Liver (tissue), 9 donors: ENCODE measurements around the gene POLR2C. TPM values are rescaled to one million over a fixed set of nuclear protein-coding genes. Genes with fewer than 3 reads are reported as not detected.

Experiments
- DNase-seq: peaks from one replicate; pipeline ENCODE4 v3.0.0-alpha.2; 2017; ENCODE audit warnings: low spot score
- H3K27ac ChIP-seq, 2 donors: one replicate each; pipeline ENCODE4 v1.7.0; 2013; ENCODE audit warnings: inconsistent platforms in 2 of 2, low read length in 2 of 2, control low read depth in 1 of 2, low read depth in 1 of 2, mild to moderate bottlenecking in 1 of 2
- H3K27me3 ChIP-seq, 4 donors: one replicate each; pipeline versions ENCODE4 v1.6.1 to v1.7.0; 2013; ENCODE audit warnings: low read length in 3 of 4, inconsistent platforms in 1 of 4, mild to moderate bottlenecking in 1 of 4, moderate library complexity in 1 of 4; ENCODE audit not compliant: control insufficient read depth in 4 of 4, insufficient read depth in 4 of 4
- H3K36me3 ChIP-seq, 4 donors: one replicate each; pipeline versions ENCODE4 v1.6.1 to v1.7.0; 2013; ENCODE audit warnings: low read length in 3 of 4, mild to moderate bottlenecking in 3 of 4, low read depth in 1 of 4, moderate library complexity in 1 of 4; ENCODE audit not compliant: control insufficient read depth in 4 of 4, insufficient read depth in 3 of 4
- H3K4me1 ChIP-seq, 4 donors: one replicate each; pipeline versions ENCODE4 v1.6.1 to v1.7.0; 2013; ENCODE audit warnings: low read length in 3 of 4, mild to moderate bottlenecking in 3 of 4, moderate library complexity in 1 of 4; ENCODE audit not compliant: control insufficient read depth in 4 of 4, insufficient read depth in 4 of 4
- H3K4me3 ChIP-seq, 3 donors: one replicate each; pipeline versions ENCODE4 v1.6.1 to v1.7.0; 2013; ENCODE audit warnings: low read length in 3 of 3, control low read depth in 1 of 3, low read depth in 1 of 3, mild to moderate bottlenecking in 1 of 3
- H3K9ac ChIP-seq, 2 donors: one replicate each; pipeline ENCODE4 v1.7.0; 2013; ENCODE audit warnings: low read length in 2 of 2, mild to moderate bottlenecking in 2 of 2, moderate library complexity in 2 of 2, control low read depth in 1 of 2, low read depth in 1 of 2
- H3K9me3 ChIP-seq, 4 donors: one replicate each; pipeline versions ENCODE4 v1.6.1 to v1.7.0; 2013; ENCODE audit warnings: low read length in 3 of 4; ENCODE audit not compliant: control insufficient read depth in 4 of 4
- EGR1 ChIP-seq, 2 donors: IDR thresholded peaks; 2 replicates each; pipeline ENCODE4 v1.6.1; 2016 to 2018; ENCODE audit warnings: antibody characterized with exemption in 2 of 2, low read depth in 2 of 2
- FOXA2 ChIP-seq: IDR thresholded peaks from 2 replicates; pipeline ENCODE4 v1.6.1; 2016; ENCODE audit warnings: antibody characterized with exemption
- GABPA ChIP-seq, 2 donors: IDR thresholded peaks in 1 of 2; conservative IDR thresholded peaks in 1 of 2; 2 replicates each; pipeline ENCODE4 v1.6.1; 2016; ENCODE audit warnings: antibody characterized with exemption in 2 of 2, mild to moderate bottlenecking in 1 of 2, moderate library complexity in 1 of 2
- HNF4A ChIP-seq, 2 donors: conservative IDR thresholded peaks; 2 replicates each; pipeline ENCODE4 v1.6.1; 2016; ENCODE audit warnings: antibody characterized with exemption in 2 of 2, mild to moderate bottlenecking in 2 of 2
- HNF4G ChIP-seq: IDR thresholded peaks from 2 replicates; pipeline ENCODE4 v1.6.1; 2016; ENCODE audit warnings: antibody characterized with exemption
- JUND ChIP-seq, 2 donors: IDR thresholded peaks; 2 replicates each; pipeline ENCODE4 v1.6.1; 2016; ENCODE audit warnings: antibody characterized with exemption in 2 of 2
- NR2F2 ChIP-seq: IDR thresholded peaks from 2 replicates; pipeline ENCODE4 v1.6.1; 2016; ENCODE audit warnings: antibody characterized with exemption
- RAD21 ChIP-seq, 2 donors: IDR thresholded peaks; 2 replicates each; pipeline ENCODE4 v1.6.1; 2016; ENCODE audit warnings: antibody characterized with exemption in 2 of 2, mild to moderate bottlenecking in 2 of 2
- RXRA ChIP-seq, 2 donors: IDR thresholded peaks; 2 replicates each; pipeline ENCODE4 v1.6.1; 2017 to 2018; ENCODE audit warnings: antibody characterized with exemption in 2 of 2, mild to moderate bottlenecking in 1 of 2
- SP1 ChIP-seq: IDR thresholded peaks from 2 replicates; pipeline ENCODE4 v1.6.1; 2018; ENCODE audit warnings: antibody characterized with exemption, mild to moderate bottlenecking
- TAF1 ChIP-seq: conservative IDR thresholded peaks from 2 replicates; pipeline ENCODE4 v1.6.1; 2016; ENCODE audit warnings: antibody characterized with exemption, mild to moderate bottlenecking
- YY1 ChIP-seq: IDR thresholded peaks from 2 replicates; pipeline ENCODE4 v1.6.1; 2016; ENCODE audit warnings: antibody characterized with exemption, mild to moderate bottlenecking
- WGBS: extraction: QIAGEN DNeasy Blood & Tissue Kit; methylation state at CpG from one replicate; pipeline ENCODE4 v1.1.7; 2013; 5-methylcytosine and 5-hydroxymethylcytosine counted together
- polyA plus RNA-seq, 2 donors: library from polyadenylated mRNA; stranded (reverse) in 1 of 2; unstranded in 1 of 2; fragments of 200-250 nt in 1 of 2; fragments of >200 nt in 1 of 2; fragmentation: Nextera tagmentation in 1 of 2; extraction: Ambion mirVana in 1 of 2; gene quantifications; one replicate each; pipeline versions ENCODE4 v1.2.1 to v1.2.3, GENCODE V29; 2013 to 2015
- total RNA-seq, 2 donors: library from RNA; depleted of rRNA; stranded (reverse); fragments of >200 nt; gene quantifications; one replicate each; pipeline ENCODE4 v1.2.3, GENCODE V29; 2014
- TF ChIP-seq, protein P1 (sequence below): IDR thresholded peaks from 2 replicates; pipeline ENCODE4 v1.6.1; 2016; ENCODE audit warnings: antibody characterized with exemption
- TF ChIP-seq, protein P2 (sequence below): IDR thresholded peaks from 2 replicates; pipeline ENCODE4 v1.6.1; 2016; ENCODE audit warnings: antibody characterized with exemption
- TF ChIP-seq, protein P3 (sequence below): fragments of 150-350 bp; IDR thresholded peaks from 2 replicates; pipeline ENCODE4 v1.5.1; 2017; ENCODE audit warnings: improper control_type of control experiment, low read depth, low read length; ENCODE audit not compliant: missing input control
- TF ChIP-seq, protein P4 (sequence below): IDR thresholded peaks from 2 replicates; pipeline ENCODE4 v1.6.1; 2016; ENCODE audit warnings: antibody characterized with exemption, mild to moderate bottlenecking
- donor health status: healthy.
- donor health status: healthy.
- donor health status: healthy.
- donor health status: healthy.
- donor health status: healthy.

The POLR2C gene
- total and polyA plus RNA-seq, 4 donors: 25.4 to 68.0 (median 51.3) TPM

DNA sequence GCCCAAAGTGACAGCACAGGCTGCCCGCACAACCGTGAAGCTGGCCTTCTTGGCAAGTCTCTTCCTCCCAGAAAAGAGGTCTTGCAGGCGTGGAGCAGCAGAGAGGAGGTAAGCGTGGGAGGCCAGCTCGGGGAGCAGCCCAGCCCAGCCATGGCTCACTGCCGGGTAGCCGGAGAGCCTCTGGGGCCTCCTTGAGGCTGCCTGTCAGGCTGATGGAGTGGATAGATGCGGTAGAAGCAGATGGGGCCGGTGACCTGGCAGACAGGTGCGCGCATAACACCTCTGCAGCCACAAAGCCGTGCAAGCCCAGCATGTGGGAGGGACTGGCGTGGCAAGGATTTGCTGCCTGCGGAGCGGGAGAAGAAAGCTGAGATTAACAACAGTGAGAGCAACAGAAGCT, 40.9 kb downstream of the POLR2C start:
- H3K9me3 ChIP-seq: no peaks in the 10 kb centered on the region
- no peak for DNase-seq

DNA sequence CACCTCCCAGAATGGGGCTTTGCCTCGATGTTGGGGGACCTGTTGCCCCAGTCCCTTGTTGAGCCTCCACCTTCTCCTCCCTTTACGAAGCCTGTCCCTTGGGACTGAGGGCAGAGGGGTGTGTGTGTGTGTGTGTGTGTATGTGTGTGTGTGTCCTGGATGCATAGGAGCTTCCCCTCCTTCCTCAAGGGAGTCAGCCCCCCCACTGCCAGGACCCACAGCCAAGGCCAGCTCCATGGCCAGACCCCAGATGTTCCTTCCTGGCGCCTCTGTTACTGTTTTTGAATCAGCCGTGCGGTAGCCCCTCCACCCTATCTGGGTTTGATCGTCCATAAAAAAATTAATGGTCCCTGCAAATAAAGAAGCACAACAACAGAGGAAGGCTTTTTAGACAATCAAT, 41.5 kb downstream of the POLR2C start:
- no peak for DNase-seq
- H3K9me3 ChIP-seq: no peaks in the 10 kb centered on the region

More for the DNA sequence above, 40.9 kb downstream of the POLR2C start:
- Histone ChIP-seq H3K36me3 (no peaks in the 10 kb centered on the region), H3K27ac (no peak overlapping the region), H3K27me3 (no peaks in the 10 kb centered on the region), H3K4me3 (no peak overlapping the region), H3K9ac (no peak overlapping the region), H3K4me1 (peaks cover 5 to 11% (median 7%) of the 10 kb centered on the region in 4 donors)
- 96% methylated on average over 15 of the region's 15 CpGs for WGBS
- TF ChIP-seq EGR1 (IDR thresholded peaks at IDR 0.05; ENCODE audit: low read depth in 2 of 2) (no peak), FOXA2 (no peak), SP1 (no peak), TAF1 (no peak), HNF4G (no peak), YY1 (no peak), RAD21 (IDR thresholded peaks at IDR 0.05) (no peak), JUND (IDR thresholded peaks at IDR 0.05) (no peak), GABPA (IDR thresholded peaks at IDR 0.05 in 1 of 2, conservative IDR thresholded peaks at IDR 0.05 in 1 of 2) (no peak), NR2F2 (no peak), HNF4A (conservative IDR thresholded peaks at IDR 0.05) (no peak), RXRA (IDR thresholded peaks at IDR 0.05) (no peak)
- TF ChIP-seq, protein P1, sequence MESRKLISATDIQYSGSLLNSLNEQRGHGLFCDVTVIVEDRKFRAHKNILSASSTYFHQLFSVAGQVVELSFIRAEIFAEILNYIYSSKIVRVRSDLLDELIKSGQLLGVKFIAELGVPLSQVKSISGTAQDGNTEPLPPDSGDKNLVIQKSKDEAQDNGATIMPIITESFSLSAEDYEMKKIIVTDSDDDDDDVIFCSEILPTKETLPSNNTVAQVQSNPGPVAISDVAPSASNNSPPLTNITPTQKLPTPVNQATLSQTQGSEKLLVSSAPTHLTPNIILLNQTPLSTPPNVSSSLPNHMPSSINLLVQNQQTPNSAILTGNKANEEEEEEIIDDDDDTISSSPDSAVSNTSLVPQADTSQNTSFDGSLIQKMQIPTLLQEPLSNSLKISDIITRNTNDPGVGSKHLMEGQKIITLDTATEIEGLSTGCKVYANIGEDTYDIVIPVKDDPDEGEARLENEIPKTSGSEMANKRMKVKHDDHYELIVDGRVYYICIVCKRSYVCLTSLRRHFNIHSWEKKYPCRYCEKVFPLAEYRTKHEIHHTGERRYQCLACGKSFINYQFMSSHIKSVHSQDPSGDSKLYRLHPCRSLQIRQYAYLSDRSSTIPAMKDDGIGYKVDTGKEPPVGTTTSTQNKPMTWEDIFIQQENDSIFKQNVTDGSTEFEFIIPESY: no peak
- TF ChIP-seq, protein P2, sequence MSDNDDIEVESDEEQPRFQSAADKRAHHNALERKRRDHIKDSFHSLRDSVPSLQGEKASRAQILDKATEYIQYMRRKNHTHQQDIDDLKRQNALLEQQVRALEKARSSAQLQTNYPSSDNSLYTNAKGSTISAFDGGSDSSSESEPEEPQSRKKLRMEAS: no peak
- TF ChIP-seq, protein P3, sequence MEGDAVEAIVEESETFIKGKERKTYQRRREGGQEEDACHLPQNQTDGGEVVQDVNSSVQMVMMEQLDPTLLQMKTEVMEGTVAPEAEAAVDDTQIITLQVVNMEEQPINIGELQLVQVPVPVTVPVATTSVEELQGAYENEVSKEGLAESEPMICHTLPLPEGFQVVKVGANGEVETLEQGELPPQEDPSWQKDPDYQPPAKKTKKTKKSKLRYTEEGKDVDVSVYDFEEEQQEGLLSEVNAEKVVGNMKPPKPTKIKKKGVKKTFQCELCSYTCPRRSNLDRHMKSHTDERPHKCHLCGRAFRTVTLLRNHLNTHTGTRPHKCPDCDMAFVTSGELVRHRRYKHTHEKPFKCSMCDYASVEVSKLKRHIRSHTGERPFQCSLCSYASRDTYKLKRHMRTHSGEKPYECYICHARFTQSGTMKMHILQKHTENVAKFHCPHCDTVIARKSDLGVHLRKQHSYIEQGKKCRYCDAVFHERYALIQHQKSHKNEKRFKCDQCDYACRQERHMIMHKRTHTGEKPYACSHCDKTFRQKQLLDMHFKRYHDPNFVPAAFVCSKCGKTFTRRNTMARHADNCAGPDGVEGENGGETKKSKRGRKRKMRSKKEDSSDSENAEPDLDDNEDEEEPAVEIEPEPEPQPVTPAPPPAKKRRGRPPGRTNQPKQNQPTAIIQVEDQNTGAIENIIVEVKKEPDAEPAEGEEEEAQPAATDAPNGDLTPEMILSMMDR: no peak
- TF ChIP-seq, protein P4, sequence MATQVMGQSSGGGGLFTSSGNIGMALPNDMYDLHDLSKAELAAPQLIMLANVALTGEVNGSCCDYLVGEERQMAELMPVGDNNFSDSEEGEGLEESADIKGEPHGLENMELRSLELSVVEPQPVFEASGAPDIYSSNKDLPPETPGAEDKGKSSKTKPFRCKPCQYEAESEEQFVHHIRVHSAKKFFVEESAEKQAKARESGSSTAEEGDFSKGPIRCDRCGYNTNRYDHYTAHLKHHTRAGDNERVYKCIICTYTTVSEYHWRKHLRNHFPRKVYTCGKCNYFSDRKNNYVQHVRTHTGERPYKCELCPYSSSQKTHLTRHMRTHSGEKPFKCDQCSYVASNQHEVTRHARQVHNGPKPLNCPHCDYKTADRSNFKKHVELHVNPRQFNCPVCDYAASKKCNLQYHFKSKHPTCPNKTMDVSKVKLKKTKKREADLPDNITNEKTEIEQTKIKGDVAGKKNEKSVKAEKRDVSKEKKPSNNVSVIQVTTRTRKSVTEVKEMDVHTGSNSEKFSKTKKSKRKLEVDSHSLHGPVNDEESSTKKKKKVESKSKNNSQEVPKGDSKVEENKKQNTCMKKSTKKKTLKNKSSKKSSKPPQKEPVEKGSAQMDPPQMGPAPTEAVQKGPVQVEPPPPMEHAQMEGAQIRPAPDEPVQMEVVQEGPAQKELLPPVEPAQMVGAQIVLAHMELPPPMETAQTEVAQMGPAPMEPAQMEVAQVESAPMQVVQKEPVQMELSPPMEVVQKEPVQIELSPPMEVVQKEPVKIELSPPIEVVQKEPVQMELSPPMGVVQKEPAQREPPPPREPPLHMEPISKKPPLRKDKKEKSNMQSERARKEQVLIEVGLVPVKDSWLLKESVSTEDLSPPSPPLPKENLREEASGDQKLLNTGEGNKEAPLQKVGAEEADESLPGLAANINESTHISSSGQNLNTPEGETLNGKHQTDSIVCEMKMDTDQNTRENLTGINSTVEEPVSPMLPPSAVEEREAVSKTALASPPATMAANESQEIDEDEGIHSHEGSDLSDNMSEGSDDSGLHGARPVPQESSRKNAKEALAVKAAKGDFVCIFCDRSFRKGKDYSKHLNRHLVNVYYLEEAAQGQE: no peak

More for the DNA sequence above, 41.5 kb downstream of the POLR2C start:
- Histone ChIP-seq H3K36me3 (no peaks in the 10 kb centered on the region), H3K4me3 (no peak overlapping the region), H3K9ac (no peak overlapping the region), H3K4me1 (peaks cover 5 to 11% (median 7%) of the 10 kb centered on the region in 4 donors), H3K27ac (no peak overlapping the region), H3K27me3 (no peaks in the 10 kb centered on the region)
- WGBS: 88% methylated on average over 6 of the region's 6 CpGs
- TF ChIP-seq HNF4G (no peak), GABPA (IDR thresholded peaks at IDR 0.05 in 1 of 2, conservative IDR thresholded peaks at IDR 0.05 in 1 of 2) (no peak), RAD21 (IDR thresholded peaks at IDR 0.05) (no peak)
- TF ChIP-seq, protein P2: no peak
